ENCODE results near the gene HPSE2.

The HPSE2 gene

GRCh38 chr10:98892523-98892922, 343.1 kb downstream of the HPSE2 start:
- no peak for ATAC-seq
- Mint-ChIP-seq H3K36me3 (no peaks in the 10 kb centered on the region), H3K4me3 (no peak overlapping the region)

GRCh38 chr10:98886686-98887085, 349.0 kb downstream of the HPSE2 start:
- H3K9me3 Mint-ChIP-seq: peaks cover 4% of the 10 kb centered on the region
- H3K36me3 Mint-ChIP-seq: no peaks in the 10 kb centered on the region
- H3K4me3 Mint-ChIP-seq: no peak overlapping the region
- H3K4me1 Mint-ChIP-seq: no peaks in the 10 kb centered on the region
- ATAC-seq: no peak
- peaks cover 8% of the 10 kb centered on the region for H3K27me3 Mint-ChIP-seq
- no peak overlapping the region for H3K27ac Mint-ChIP-seq

More at GRCh38 chr10:98892523-98892922, 343.1 kb downstream of the HPSE2 start:
- Mint-ChIP-seq H3K9me3 (peaks cover 6% of the 10 kb centered on the region), H3K4me1 (no peaks in the 10 kb centered on the region), H3K27me3 (peaks cover 11% of the 10 kb centered on the region), H3K27ac (no peak overlapping the region)

GRCh38 chr10:98885378-98885777, 350.3 kb downstream of the HPSE2 start:
- H3K9me3 Mint-ChIP-seq: peaks cover 4% of the 10 kb centered on the region
- H3K4me3 Mint-ChIP-seq: no peak overlapping the region
- no peak for ATAC-seq
- H3K27me3 Mint-ChIP-seq: peaks cover 8% of the 10 kb centered on the region
- H3K27ac Mint-ChIP-seq: no peak overlapping the region
- H3K4me1 Mint-ChIP-seq: no peaks in the 10 kb centered on the region
- H3K36me3 Mint-ChIP-seq: no peaks in the 10 kb centered on the region

- no peak overlapping the region for H3K4me3 Mint-ChIP-seq
- ATAC-seq: no peak
- H3K27ac Mint-ChIP-seq: no peak overlapping the region
- no peaks in the 10 kb centered on the region for H3K36me3 Mint-ChIP-seq
- peaks cover 8% of the 10 kb centered on the region for H3K27me3 Mint-ChIP-seq
- H3K9me3 Mint-ChIP-seq: peaks cover 4% of the 10 kb centered on the region
- no peaks in the 10 kb centered on the region for H3K4me1 Mint-ChIP-seq
Observed at GRCh38 chr10:98881789-98882188, 353.9 kb downstream of the HPSE2 start.

- H3K9me3 Mint-ChIP-seq: no peaks in the 10 kb centered on the region
- H3K4me3 Mint-ChIP-seq: no peak overlapping the region
- no peak overlapping the region for H3K27ac Mint-ChIP-seq
- no peak for ATAC-seq
- H3K36me3 Mint-ChIP-seq: no peaks in the 10 kb centered on the region
- no peaks in the 10 kb centered on the region for H3K4me1 Mint-ChIP-seq
- peaks cover 8% of the 10 kb centered on the region for H3K27me3 Mint-ChIP-seq
Observed at GRCh38 chr10:98880971-98881370, 354.7 kb downstream of the HPSE2 start.

- peaks cover 25% of the 10 kb centered on the region for H3K27me3 Mint-ChIP-seq
- ATAC-seq: no peak
- H3K4me3 Mint-ChIP-seq: no peak overlapping the region
- H3K9me3 Mint-ChIP-seq: no peaks in the 10 kb centered on the region
- no peak overlapping the region for H3K27ac Mint-ChIP-seq
- H3K4me1 Mint-ChIP-seq: no peaks in the 10 kb centered on the region
- H3K36me3 Mint-ChIP-seq: no peaks in the 10 kb centered on the region
Observed at GRCh38 chr10:98878921-98879320, 356.7 kb downstream of the HPSE2 start.

GRCh38 chr10:98878418-98878817, 357.2 kb downstream of the HPSE2 start:
- Mint-ChIP-seq H3K27ac (no peak overlapping the region), H3K4me3 (no peak overlapping the region), H3K36me3 (no peaks in the 10 kb centered on the region), H3K9me3 (peaks cover under 1% of the 10 kb centered on the region), H3K27me3 (peaks cover 25% of the 10 kb centered on the region), H3K4me1 (no peaks in the 10 kb centered on the region)
- no peak for ATAC-seq

GRCh38 chr10:98861962-98862361, 373.7 kb downstream of the HPSE2 start:
- no peak for ATAC-seq
- Mint-ChIP-seq H3K9me3 (peaks cover 8% of the 10 kb centered on the region), H3K4me1 (no peaks in the 10 kb centered on the region), H3K4me3 (no peak overlapping the region), H3K27me3 (no peaks in the 10 kb centered on the region), H3K27ac (no peak overlapping the region), H3K36me3 (no peaks in the 10 kb centered on the region)

- no peak overlapping the region for H3K27ac Mint-ChIP-seq
- no peak for ATAC-seq
- H3K36me3 Mint-ChIP-seq: no peaks in the 10 kb centered on the region
- H3K27me3 Mint-ChIP-seq: no peaks in the 10 kb centered on the region
- H3K9me3 Mint-ChIP-seq: no peaks in the 10 kb centered on the region
- H3K4me3 Mint-ChIP-seq: no peak overlapping the region
- no peaks in the 10 kb centered on the region for H3K4me1 Mint-ChIP-seq
Observed at GRCh38 chr10:98858525-98858924, 377.1 kb downstream of the HPSE2 start.

GRCh38 chr10:98855403-98856189, 380.1 kb downstream of the HPSE2 start:
- no peaks in the 10 kb centered on the region for H3K4me1 Mint-ChIP-seq
- no peaks in the 10 kb centered on the region for H3K9me3 Mint-ChIP-seq
- no peak for ATAC-seq
- peaks cover 7% of the 10 kb centered on the region for H3K27me3 Mint-ChIP-seq
- no peaks in the 10 kb centered on the region for H3K36me3 Mint-ChIP-seq
- no peak overlapping the region for H3K27ac Mint-ChIP-seq
- H3K4me3 Mint-ChIP-seq: no peak overlapping the region

GRCh38 chr10:98852686-98853085, 383.0 kb downstream of the HPSE2 start:
- H3K36me3 Mint-ChIP-seq: no peaks in the 10 kb centered on the region
- H3K4me1 Mint-ChIP-seq: no peaks in the 10 kb centered on the region
- peaks cover 7% of the 10 kb centered on the region for H3K27me3 Mint-ChIP-seq
- H3K27ac Mint-ChIP-seq: no peak overlapping the region
- ATAC-seq: no peak
- no peaks in the 10 kb centered on the region for H3K9me3 Mint-ChIP-seq
- H3K4me3 Mint-ChIP-seq: no peak overlapping the region

GRCh38 chr10:98848361-98848760, 387.3 kb downstream of the HPSE2 start:
- Mint-ChIP-seq H3K27me3 (peaks cover 12% of the 10 kb centered on the region), H3K36me3 (no peaks in the 10 kb centered on the region), H3K9me3 (no peaks in the 10 kb centered on the region), H3K4me1 (no peaks in the 10 kb centered on the region), H3K4me3 (no peak overlapping the region), H3K27ac (no peak overlapping the region)
- no peak for ATAC-seq

GRCh38 chr10:98846787-98847186, 388.9 kb downstream of the HPSE2 start:
- Mint-ChIP-seq H3K4me1 (no peaks in the 10 kb centered on the region), H3K27ac (no peak overlapping the region), H3K9me3 (no peaks in the 10 kb centered on the region), H3K4me3 (no peak overlapping the region), H3K36me3 (no peaks in the 10 kb centered on the region), H3K27me3 (peaks cover 15% of the 10 kb centered on the region)
- no peak for ATAC-seq

- no peak for ATAC-seq
- peaks cover 10% of the 10 kb centered on the region for H3K27me3 Mint-ChIP-seq
- no peaks in the 10 kb centered on the region for H3K36me3 Mint-ChIP-seq
- no peak overlapping the region for H3K4me3 Mint-ChIP-seq
- peaks cover 3% of the 10 kb centered on the region for H3K9me3 Mint-ChIP-seq
- H3K4me1 Mint-ChIP-seq: no peaks in the 10 kb centered on the region
- H3K27ac Mint-ChIP-seq: no peak overlapping the region
Observed at GRCh38 chr10:98833542-98833941, 402.1 kb downstream of the HPSE2 start.

GRCh38 chr10:98832738-98833137, 402.9 kb downstream of the HPSE2 start:
- H3K4me3 Mint-ChIP-seq: no peak overlapping the region
- H3K27ac Mint-ChIP-seq: no peak overlapping the region
- H3K27me3 Mint-ChIP-seq: peaks cover 10% of the 10 kb centered on the region
- no peak for ATAC-seq
- H3K4me1 Mint-ChIP-seq: no peaks in the 10 kb centered on the region
- no peaks in the 10 kb centered on the region for H3K36me3 Mint-ChIP-seq
- peaks cover 3% of the 10 kb centered on the region for H3K9me3 Mint-ChIP-seq

- H3K27ac Mint-ChIP-seq: no peak overlapping the region
- no peak overlapping the region for H3K4me3 Mint-ChIP-seq
- H3K9me3 Mint-ChIP-seq: peaks cover 3% of the 10 kb centered on the region
- peaks cover 10% of the 10 kb centered on the region for H3K27me3 Mint-ChIP-seq
- ATAC-seq: no peak
- no peaks in the 10 kb centered on the region for H3K36me3 Mint-ChIP-seq
- no peaks in the 10 kb centered on the region for H3K4me1 Mint-ChIP-seq
Observed at GRCh38 chr10:98832196-98832595, 403.5 kb downstream of the HPSE2 start.
